Testis (tissue), 2 donors: ENCODE results near the gene MTUS2.

Experiments used
- CTCF ChIP-seq, 3 experiments: fragments of 450-650 bp in 2 of 3; fragments of 200-600 bp in 1 of 3; sonication (generic) in 1 of 3; IDR thresholded peaks; one replicate each; pipeline ENCODE4 v1.5.1; 2016 to 2019; ENCODE audit warnings: antibody characterized with exemption in 3 of 3, mild to moderate bottlenecking in 2 of 3, moderate library complexity in 1 of 3
- POLR2A ChIP-seq: fragments of 450-650 bp; IDR thresholded peaks from one replicate; pipeline ENCODE4 v1.6.1; 2017; ENCODE audit warnings: antibody characterized with exemption, mild to moderate bottlenecking, moderate library complexity

GRCh38 chr13:29521336-29521735, 701.2 kb downstream of the MTUS2 start:
- no peak for TF ChIP-seq CTCF (IDR thresholded peaks at IDR 0.05)
- no peak for TF ChIP-seq POLR2A
